Endothelial cell of umbilical vein (primary cell): ENCODE measurements around the gene CPSF4. TPM values are rescaled to one million over a fixed set of nuclear protein-coding genes. Genes with fewer than 3 reads are reported as not detected.

Source experiments
- BruUV-seq: library from RNA; stranded (reverse); fragments of 400-500 nt; replicated peaks from 2 replicates; lab custom pipeline; 2021; lab: Mats Ljungman, UMichigan
- CTCF ChIA-PET: fragments of 300-600, 350-600 bp; sonication (Branson Sonifier 250); formaldehyde crosslinking; loops from one replicate; lab custom pipeline; 2021; ENCODE audit warnings: antibody characterized with exemption, inconsistent platforms; lab: Charles Lee
- POLR2A ChIA-PET: fragments of 300-600, 350-600 bp; sonication (Branson Sonifier 250); formaldehyde crosslinking; loops from one replicate; lab custom pipeline; 2021; ENCODE audit warnings: antibody characterized with exemption, inconsistent platforms; lab: Charles Lee
- DNase-seq: peaks from one replicate; pipeline ENCODE4 v3.0.0-alpha.2; 2011; ENCODE audit warnings: low read depth, low spot score
- FAIRE-seq: peaks from 2 replicates; lab custom pipeline; 2011; peaks lifted over from hg19 to GRCh38; lab: Jason Lieb, UNC
- H2AFZ ChIP-seq: 2 replicates; pipeline ENCODE4 v1.6.0; 2012; ENCODE audit warnings: low read depth, low read length, control low read depth, inconsistent platforms
- H3K27ac ChIP-seq: 2 replicates; pipeline ENCODE4 v1.5.1; 2011; ENCODE audit warnings: low read depth, mild to moderate bottlenecking, control low read depth, low read length, moderate library complexity; ENCODE audit not compliant: insufficient read depth
- H3K27me3 ChIP-seq, 2 experiments: 2 replicates each; pipeline versions ENCODE4 v1.6.0 to v1.6.1; 2011; ENCODE audit warnings: low read length in 2 of 2, mixed read lengths in 1 of 2; ENCODE audit not compliant: control insufficient read depth in 2 of 2, insufficient read depth in 2 of 2
- H3K36me3 ChIP-seq, 2 experiments: 2 replicates in 1 of 2; 3 replicates in 1 of 2; pipeline ENCODE4 v1.5.1; 2011; ENCODE audit warnings: low read length in 2 of 2, mild to moderate bottlenecking in 1 of 2, moderate library complexity in 1 of 2; ENCODE audit not compliant: control insufficient read depth in 2 of 2, insufficient read depth in 2 of 2; ENCODE audit errors: extremely low read depth in 1 of 2
- H3K4me1 ChIP-seq: 3 replicates; pipeline ENCODE4 v1.5.1; 2011; ENCODE audit warnings: mild to moderate bottlenecking, low read length; ENCODE audit not compliant: control insufficient read depth, insufficient read depth; ENCODE audit errors: extremely low read depth
- H3K4me2 ChIP-seq: 2 replicates; pipeline ENCODE4 v1.6.1; 2011; ENCODE audit warnings: low read length, control low read depth, mixed read lengths; ENCODE audit not compliant: insufficient read depth
- H3K4me3 ChIP-seq, 3 experiments: fragments of 200-600 bp in 1 of 3; sonication (generic), shearing (Covaris generic) in 1 of 3; replicated peaks in 1 of 3; 2 replicates each; pipeline ENCODE4 v1.5.1; 2011 to 2016; ENCODE audit warnings: control low read depth in 3 of 3, low read length in 3 of 3, mild to moderate bottlenecking in 2 of 3, inconsistent platforms in 1 of 3, low read depth in 1 of 3, moderate library complexity in 1 of 3; ENCODE audit not compliant: insufficient read depth in 1 of 3
- H3K79me2 ChIP-seq: 2 replicates; pipeline ENCODE4 v1.6.0; 2012; ENCODE audit warnings: low read length, inconsistent platforms; ENCODE audit not compliant: control insufficient read depth, insufficient read depth
- H3K9ac ChIP-seq: replicated peaks from 2 replicates; pipeline ENCODE3; 2011; ENCODE audit warnings: low read length, control low read depth; ENCODE audit not compliant: insufficient read depth; ENCODE audit errors: extremely low read depth
- H3K9me1 ChIP-seq: replicated peaks from 3 replicates; pipeline ENCODE4 v1.6.0; 2011; ENCODE audit warnings: mild to moderate bottlenecking, low read length; ENCODE audit not compliant: control insufficient read depth, insufficient read depth; ENCODE audit errors: extremely low read depth
- H3K9me3 ChIP-seq: replicated peaks from 2 replicates; pipeline ENCODE4 v1.5.1; 2012; ENCODE audit warnings: low read length, inconsistent platforms; ENCODE audit not compliant: control insufficient read depth, insufficient read depth
- H4K20me1 ChIP-seq: replicated peaks from 2 replicates; pipeline ENCODE3; 2011; ENCODE audit warnings: mild to moderate bottlenecking, low read length; ENCODE audit not compliant: control insufficient read depth, insufficient read depth; ENCODE audit errors: extremely low read depth
- EZH2 ChIP-seq: IDR thresholded peaks from 2 replicates; pipeline ENCODE4 v1.6.1; 2012; ENCODE audit warnings: borderline replicate concordance, low read depth, mild to moderate bottlenecking, moderate library complexity, low read length, inconsistent platforms; ENCODE audit not compliant: severe bottlenecking
- FOS ChIP-seq: IDR thresholded peaks from 2 replicates; pipeline ENCODE4 v1.6.1; 2011; ENCODE audit warnings: mild to moderate bottlenecking, low read length, moderate library complexity, borderline replicate concordance; ENCODE audit not compliant: insufficient read depth
- GATA2 ChIP-seq: IDR thresholded peaks from 2 replicates; pipeline ENCODE4 v1.7.0; 2011; ENCODE audit warnings: low read depth, mild to moderate bottlenecking, moderate library complexity, mixed read lengths, low read length; ENCODE audit not compliant: insufficient read length, insufficient read depth
- JUN ChIP-seq: IDR thresholded peaks from 2 replicates; pipeline ENCODE4 v1.6.1; 2011; ENCODE audit warnings: borderline replicate concordance, low read depth; ENCODE audit not compliant: insufficient read length, insufficient read depth
- MYC ChIP-seq: IDR thresholded peaks from one replicate; pipeline ENCODE4 v1.6.1; 2011; ENCODE audit warnings: mild to moderate bottlenecking, low read depth, low read length
- POLR2A ChIP-seq: IDR thresholded peaks from 2 replicates; pipeline ENCODE4 v1.6.1; 2012; ENCODE audit warnings: low read depth, mild to moderate bottlenecking, control low read depth, low read length
- POLR2AphosphoS5 ChIP-seq: IDR thresholded peaks from 2 replicates; pipeline ENCODE4 v1.6.1; 2012; ENCODE audit warnings: low read depth, mild to moderate bottlenecking, control low read depth, low read length, moderate library complexity; ENCODE audit not compliant: insufficient read depth
- dilution Hi-C: fragments of 300-500 bp; cut with MboI; formaldehyde crosslinking; loops from one replicate; pipeline ENCODE4 v1.15.0; 2019; ENCODE audit warnings: low sequenced_read_pairs; ENCODE audit not compliant: extremely low pct_ligation_motif_present
- intact Hi-C: fragments of 100-400 bp; cut with micrococcal nuclease; formaldehyde crosslinking; loops from one replicate; pipeline ENCODE4 v1.10.0; 2022
- polyA plus RNA-seq, 4 experiments: library from polyadenylated mRNA; depleted of rRNA in 3 of 4; stranded (reverse) in 3 of 4; unstranded in 1 of 4; fragments of >200 nt; gene quantifications; 2 replicates each; pipeline versions ENCODE4 v1.2.1 to v1.2.3, GENCODE V29; 2011 to 2012; ENCODE audit warnings: missing spikeins in 1 of 4
- total RNA-seq: library from RNA; stranded (reverse); gene quantifications from 2 replicates; pipeline ENCODE4 v1.2.3, GENCODE V29; 2021
- TF ChIP-seq, protein P1 (sequence below): IDR thresholded peaks from 2 replicates; pipeline ENCODE4 v1.6.1; 2011; ENCODE audit not compliant: insufficient read depth, insufficient read length
- TF ChIP-seq, protein P2 (sequence below), 2 donors: IDR thresholded peaks; 1 replicate in 1 of 2; 2 replicates in 1 of 2; pipeline ENCODE4 v1.5.1; 2011; ENCODE audit warnings: low read length in 2 of 2, mild to moderate bottlenecking in 2 of 2, moderate library complexity in 2 of 2, control low read depth in 1 of 2, inconsistent platforms in 1 of 2, low read depth in 1 of 2; ENCODE audit not compliant: insufficient read depth in 1 of 2; ENCODE audit errors: extremely low read depth in 1 of 2

CPSF4 gene
- total and polyA plus RNA-seq, 2 donors (not counting 3 experiments of a cell fraction or from before 2014, with no cell fraction given): 51.5 to 53.0 TPM

DNA sequence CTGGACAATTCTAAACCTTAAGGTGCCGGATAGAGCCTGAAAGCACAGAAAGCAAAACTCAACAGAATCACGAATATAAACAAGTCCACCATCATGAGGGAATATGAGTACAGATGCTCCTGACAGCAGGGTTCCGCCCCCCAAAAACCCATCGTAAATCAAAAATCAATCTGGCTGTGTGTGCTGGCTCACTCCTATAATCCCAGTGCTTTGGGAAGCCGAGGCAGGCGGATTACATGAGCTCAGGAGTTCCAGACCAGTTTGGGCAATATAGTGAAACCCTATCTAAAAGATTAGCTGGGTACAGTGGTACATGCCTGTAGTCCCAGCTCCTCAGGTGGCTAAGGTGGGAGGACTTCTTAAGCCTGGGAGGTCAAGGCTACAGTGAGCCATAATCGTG, 17.8 kb upstream of the CPSF4 start:
- Histone ChIP-seq H3K79me2 (peaks cover 2% of the 10 kb centered on the region), H2AFZ (no peak overlapping the region), H3K27me3 (no peaks in the 10 kb centered on the region), H3K4me2 (no peak overlapping the region), H3K9me1 (no peaks in the 10 kb centered on the region), H3K36me3 (peaks cover 10 to 47% of the 10 kb centered on the region in 2 experiments), H3K9ac (no peak overlapping the region), H3K9me3 (no peaks in the 10 kb centered on the region), H3K4me1 (no peaks in the 10 kb centered on the region), H3K4me3 (no peak overlapping the region), H4K20me1 (peaks cover under 1% of the 10 kb centered on the region), H3K27ac (no peak overlapping the region)
- peak; percentile 16 for TF ChIP-seq POLR2A
- TF ChIP-seq, protein P1, sequence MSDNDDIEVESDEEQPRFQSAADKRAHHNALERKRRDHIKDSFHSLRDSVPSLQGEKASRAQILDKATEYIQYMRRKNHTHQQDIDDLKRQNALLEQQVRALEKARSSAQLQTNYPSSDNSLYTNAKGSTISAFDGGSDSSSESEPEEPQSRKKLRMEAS: no peak
- TF ChIP-seq, protein P2, sequence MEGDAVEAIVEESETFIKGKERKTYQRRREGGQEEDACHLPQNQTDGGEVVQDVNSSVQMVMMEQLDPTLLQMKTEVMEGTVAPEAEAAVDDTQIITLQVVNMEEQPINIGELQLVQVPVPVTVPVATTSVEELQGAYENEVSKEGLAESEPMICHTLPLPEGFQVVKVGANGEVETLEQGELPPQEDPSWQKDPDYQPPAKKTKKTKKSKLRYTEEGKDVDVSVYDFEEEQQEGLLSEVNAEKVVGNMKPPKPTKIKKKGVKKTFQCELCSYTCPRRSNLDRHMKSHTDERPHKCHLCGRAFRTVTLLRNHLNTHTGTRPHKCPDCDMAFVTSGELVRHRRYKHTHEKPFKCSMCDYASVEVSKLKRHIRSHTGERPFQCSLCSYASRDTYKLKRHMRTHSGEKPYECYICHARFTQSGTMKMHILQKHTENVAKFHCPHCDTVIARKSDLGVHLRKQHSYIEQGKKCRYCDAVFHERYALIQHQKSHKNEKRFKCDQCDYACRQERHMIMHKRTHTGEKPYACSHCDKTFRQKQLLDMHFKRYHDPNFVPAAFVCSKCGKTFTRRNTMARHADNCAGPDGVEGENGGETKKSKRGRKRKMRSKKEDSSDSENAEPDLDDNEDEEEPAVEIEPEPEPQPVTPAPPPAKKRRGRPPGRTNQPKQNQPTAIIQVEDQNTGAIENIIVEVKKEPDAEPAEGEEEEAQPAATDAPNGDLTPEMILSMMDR (IDR thresholded peaks at IDR 0.05; ENCODE audit: extremely low read depth in 1 of 2, insufficient read depth in 1 of 2, low read depth in 1 of 2, low read length in 2 of 2): no peak
- POLR2A ChIA-PET: no interaction called here
- dilution Hi-C loops: no loop called here
- no TSS peak for BruUV-seq
- no peak for FAIRE-seq
- CTCF ChIA-PET: interaction anchor here (1.4 kb wide), 1 partner anchor 12 kb away, joined by 3 read pairs; no protein-coding TSS in a partner anchor
- intact Hi-C loops: no loop called here
- no peak for DNase-seq

DNA sequence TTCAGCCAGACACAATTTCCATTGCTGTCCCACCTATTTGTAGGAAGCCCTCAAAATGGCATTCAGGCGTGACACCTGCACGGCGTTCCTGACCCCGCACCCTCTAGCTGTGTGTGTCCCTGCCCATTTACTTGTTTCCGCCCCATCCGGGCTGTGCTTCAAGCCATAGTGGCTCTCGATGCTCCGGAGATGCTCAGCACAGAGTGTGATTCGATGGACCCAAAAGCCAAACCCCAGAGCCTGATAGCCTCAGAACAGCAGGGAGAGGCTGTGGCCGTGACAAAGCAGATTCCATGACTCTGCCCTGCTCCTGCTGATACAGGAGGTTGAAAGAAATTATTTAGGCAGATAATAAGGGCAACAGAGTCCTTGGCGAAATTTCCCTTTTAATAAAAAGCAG, 16.6 kb upstream of the CPSF4 start:
- Histone ChIP-seq H2AFZ (no peak overlapping the region), H3K4me1 (no peaks in the 10 kb centered on the region), H3K4me3 (no peak overlapping the region), H3K9ac (no peak overlapping the region), H3K9me3 (no peaks in the 10 kb centered on the region), H3K27me3 (no peaks in the 10 kb centered on the region), H3K4me2 (no peak overlapping the region), H3K79me2 (no peaks in the 10 kb centered on the region), H3K36me3 (peaks cover 10 to 45% of the 10 kb centered on the region in 2 experiments), H3K9me1 (no peaks in the 10 kb centered on the region), H3K27ac (no peak overlapping the region), H4K20me1 (no peaks in the 10 kb centered on the region)
- dilution Hi-C loops (no loop called here), intact Hi-C loops (no loop called here)
- FAIRE-seq (no peak), DNase-seq (no peak)
- CTCF ChIA-PET: interaction anchor here (1.5 kb wide), 1 partner anchor 9 kb away, joined by 3 read pairs; no protein-coding TSS in a partner anchor
- POLR2A ChIA-PET: no interaction called here
- no TSS peak for BruUV-seq
- TF ChIP-seq MYC (no peak), FOS (no peak), EZH2 (no peak), JUN (no peak), GATA2 (no peak), POLR2AphosphoS5 (no peak), POLR2A (no peak)
- TF ChIP-seq, protein P2 (IDR thresholded peaks at IDR 0.05; ENCODE audit: extremely low read depth in 1 of 2, insufficient read depth in 1 of 2, low read depth in 1 of 2, low read length in 2 of 2): no peak
- TF ChIP-seq, protein P1: no peak
